Prostate gland (tissue), 2 donors: Measurements from ENCODE around the gene C1orf87.

Experiments
- POLR2A ChIP-seq: fragments of 450-650 bp; IDR thresholded peaks from one replicate; pipeline ENCODE4 v1.6.1; 2016; ENCODE audit warnings: antibody characterized with exemption, mild to moderate bottlenecking
- POLR2AphosphoS5 ChIP-seq: sonication (generic); formaldehyde crosslinking; IDR thresholded peaks from one replicate; pipeline ENCODE4 v1.6.1; 2017; ENCODE audit warnings: antibody characterized with exemption
- TF ChIP-seq, protein P1 (sequence below), 4 experiments: fragments of 200-600 bp in 2 of 4; fragments of 450-650 bp in 2 of 4; sonication (generic) in 2 of 4; IDR thresholded peaks; 1 replicate in 3 of 4; 2 replicates in 1 of 4; pipeline ENCODE4 v1.5.1; 2016 to 2019; ENCODE audit warnings: antibody characterized with exemption in 4 of 4, mild to moderate bottlenecking in 2 of 4, moderate library complexity in 2 of 4

GRCh38 chr1:60025552-60025951, 48.0 kb downstream of the C1orf87 start:
- TF ChIP-seq, protein P1, sequence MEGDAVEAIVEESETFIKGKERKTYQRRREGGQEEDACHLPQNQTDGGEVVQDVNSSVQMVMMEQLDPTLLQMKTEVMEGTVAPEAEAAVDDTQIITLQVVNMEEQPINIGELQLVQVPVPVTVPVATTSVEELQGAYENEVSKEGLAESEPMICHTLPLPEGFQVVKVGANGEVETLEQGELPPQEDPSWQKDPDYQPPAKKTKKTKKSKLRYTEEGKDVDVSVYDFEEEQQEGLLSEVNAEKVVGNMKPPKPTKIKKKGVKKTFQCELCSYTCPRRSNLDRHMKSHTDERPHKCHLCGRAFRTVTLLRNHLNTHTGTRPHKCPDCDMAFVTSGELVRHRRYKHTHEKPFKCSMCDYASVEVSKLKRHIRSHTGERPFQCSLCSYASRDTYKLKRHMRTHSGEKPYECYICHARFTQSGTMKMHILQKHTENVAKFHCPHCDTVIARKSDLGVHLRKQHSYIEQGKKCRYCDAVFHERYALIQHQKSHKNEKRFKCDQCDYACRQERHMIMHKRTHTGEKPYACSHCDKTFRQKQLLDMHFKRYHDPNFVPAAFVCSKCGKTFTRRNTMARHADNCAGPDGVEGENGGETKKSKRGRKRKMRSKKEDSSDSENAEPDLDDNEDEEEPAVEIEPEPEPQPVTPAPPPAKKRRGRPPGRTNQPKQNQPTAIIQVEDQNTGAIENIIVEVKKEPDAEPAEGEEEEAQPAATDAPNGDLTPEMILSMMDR (IDR thresholded peaks at IDR 0.05): no peak
- TF ChIP-seq POLR2A (no peak), POLR2AphosphoS5 (no peak)
